Measurements from ENCODE around the gene MINDY1.

MINDY1 gene

GRCh38 chr1:151043163-151043562, 36.5 kb upstream of the MINDY1 start:
- H3K36me3 ChIP-seq (ENCODE audit: control insufficient read depth, insufficient read depth, low read length), result no peaks in the 10 kb centered on the region

DNA sequence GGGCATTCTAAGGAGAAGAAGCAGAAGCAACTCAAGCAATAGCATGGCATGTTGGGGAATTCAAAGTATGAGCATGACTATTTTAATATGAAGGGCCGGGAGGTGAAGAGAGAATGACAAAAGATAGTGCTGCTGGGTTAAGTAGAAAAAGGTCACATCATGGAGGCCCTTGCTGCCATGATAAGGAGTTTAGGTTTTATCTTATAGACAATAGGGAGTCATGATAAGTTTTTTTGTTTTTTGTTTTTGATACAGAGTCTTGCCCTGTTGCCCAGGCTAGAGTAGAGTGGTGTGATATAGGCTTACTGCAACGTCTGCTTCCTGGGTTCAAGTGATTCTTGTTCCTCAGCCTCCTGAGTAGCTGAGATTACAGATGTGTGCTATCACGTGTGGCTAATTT, 32.8 kb upstream of the MINDY1 start:
- Histone ChIP-seq H3K4me1 (ENCODE audit: control insufficient read depth, insufficient read depth, low read length) (peaks cover 7% of the 10 kb centered on the region), H3K27me3 (ENCODE audit: control insufficient read depth, insufficient read depth, low read length) (no peaks in the 10 kb centered on the region), H3K9me3 (ENCODE audit: control insufficient read depth, insufficient read depth, low read length) (no peaks in the 10 kb centered on the region), H3K4me3 (ENCODE audit: low read depth, low read length) (no peak overlapping the region), H3K9ac (ENCODE audit: low read depth, low read length) (no peak overlapping the region), H3K27ac (ENCODE audit: low read depth, low read length) (no peak overlapping the region), H3K36me3 (ENCODE audit: control insufficient read depth, insufficient read depth, low read length) (peaks cover 2% of the 10 kb centered on the region)

More at GRCh38 chr1:151043163-151043562, 36.5 kb upstream of the MINDY1 start:
- Histone ChIP-seq H3K27ac (ENCODE audit: low read depth, low read length) (no peak overlapping the region), H3K9me3 (ENCODE audit: control insufficient read depth, insufficient read depth, low read length) (no peaks in the 10 kb centered on the region), H3K27me3 (ENCODE audit: control insufficient read depth, insufficient read depth, low read length) (no peaks in the 10 kb centered on the region), H3K4me1 (ENCODE audit: control insufficient read depth, insufficient read depth, low read length) (no peaks in the 10 kb centered on the region; the same call in 1 of the 2 replicates), H3K9ac (ENCODE audit: low read depth, low read length) (no peak overlapping the region), H3K4me3 (ENCODE audit: low read depth, low read length) (no peak overlapping the region)

- peak overlapping the region; percentile 39 for H3K27ac ChIP-seq (ENCODE audit: low read depth, low read length)
- peaks cover 7% of the 10 kb centered on the region for H3K4me1 ChIP-seq (ENCODE audit: control insufficient read depth, insufficient read depth, low read length)
- H3K4me3 ChIP-seq (ENCODE audit: low read depth, low read length), result no peak overlapping the region
- H3K27me3 ChIP-seq (ENCODE audit: control insufficient read depth, insufficient read depth, low read length), result no peaks in the 10 kb centered on the region
- H3K9ac ChIP-seq (ENCODE audit: low read depth, low read length), result no peak overlapping the region
- no peaks in the 10 kb centered on the region for H3K9me3 ChIP-seq (ENCODE audit: control insufficient read depth, insufficient read depth, low read length)
- peaks cover 12% of the 10 kb centered on the region for H3K36me3 ChIP-seq (ENCODE audit: control insufficient read depth, insufficient read depth, low read length)
Observed at GRCh38 chr1:151037032-151037431, 30.3 kb upstream of the MINDY1 start.

DNA sequence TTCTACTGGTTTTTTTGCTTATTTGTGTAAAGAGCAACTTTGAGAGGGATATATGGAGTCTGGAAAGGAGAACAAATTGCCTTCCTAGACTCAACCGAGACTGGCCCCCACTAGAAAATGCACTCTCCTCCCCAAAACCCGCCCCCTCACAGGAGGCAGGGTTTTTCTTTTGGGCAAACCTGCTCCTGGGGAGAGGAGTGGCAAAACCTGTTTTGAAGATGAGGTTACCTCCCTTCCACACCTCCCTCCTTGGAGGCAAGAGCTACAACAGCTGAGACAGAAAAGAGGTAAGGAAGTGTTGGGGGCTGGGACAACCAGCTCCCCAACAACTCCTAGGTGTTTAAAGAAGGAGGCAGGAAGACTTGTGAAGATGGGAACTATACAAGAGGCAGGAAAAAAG, 29.7 kb upstream of the MINDY1 start, which contains the start of gene BNIPL:
Gene BNIPL, plus strand, starts transcription at position 231 of the 400 bp plus-strand sequence. Its CDS starts 140 bp downstream, at position 371.
- H3K9me3 ChIP-seq (ENCODE audit: control insufficient read depth, insufficient read depth, low read length), result no peaks in the 10 kb centered on the region

DNA sequence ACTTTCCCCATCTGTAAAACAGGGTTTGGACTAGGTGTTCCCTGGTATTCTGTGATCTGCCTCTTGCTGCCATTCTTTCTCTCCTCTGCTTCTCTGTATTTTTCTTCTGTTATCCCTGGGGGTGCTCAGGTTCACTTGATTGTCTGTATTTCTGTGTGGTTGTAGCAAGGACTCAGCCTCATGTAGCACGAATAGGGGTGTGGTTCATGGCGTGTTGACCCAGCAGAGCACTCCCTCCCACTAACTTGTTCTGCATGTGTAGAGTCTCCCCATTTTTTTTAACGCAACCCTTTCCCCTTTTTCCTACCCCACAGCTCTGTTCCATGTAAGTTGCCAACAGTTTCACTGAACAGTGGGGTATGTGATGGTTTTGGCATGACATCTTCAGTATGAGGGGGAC, 28.5 kb upstream of the MINDY1 start:
- Histone ChIP-seq H3K9ac (ENCODE audit: low read depth, low read length) (no peak overlapping the region), H3K4me1 (ENCODE audit: control insufficient read depth, insufficient read depth, low read length) (peaks cover 7% of the 10 kb centered on the region), H3K27me3 (ENCODE audit: control insufficient read depth, insufficient read depth, low read length) (no peaks in the 10 kb centered on the region), H3K4me3 (ENCODE audit: low read depth, low read length) (no peak overlapping the region), H3K9me3 (ENCODE audit: control insufficient read depth, insufficient read depth, low read length) (no peaks in the 10 kb centered on the region), H3K27ac (ENCODE audit: low read depth, low read length) (no peak overlapping the region), H3K36me3 (ENCODE audit: control insufficient read depth, insufficient read depth, low read length) (peaks cover 26% of the 10 kb centered on the region)

More for the DNA sequence above, 29.7 kb upstream of the MINDY1 start, which contains the start of gene BNIPL:
- no peak within 1 kb of the TSS for H3K9ac ChIP-seq (ENCODE audit: low read depth, low read length)
- H3K4me3 ChIP-seq (ENCODE audit: low read depth, low read length), result peak within 1 kb of the TSS; percentile 30; the same call in 1 of the 2 replicates
- no peaks in the 10 kb centered on the region for H3K27me3 ChIP-seq (ENCODE audit: control insufficient read depth, insufficient read depth, low read length)
- peaks cover 7% of the 10 kb centered on the region for H3K4me1 ChIP-seq (ENCODE audit: control insufficient read depth, insufficient read depth, low read length)
- peak within 1 kb of the TSS; percentile 39 for H3K27ac ChIP-seq (ENCODE audit: low read depth, low read length)
- peaks cover 17% of the 10 kb centered on the region for H3K36me3 ChIP-seq (ENCODE audit: control insufficient read depth, insufficient read depth, low read length)

GRCh38 chr1:151032164-151032563, 25.5 kb upstream of the MINDY1 start:
- no peak overlapping the region for H3K9ac ChIP-seq (ENCODE audit: low read depth, low read length)
- H3K36me3 ChIP-seq (ENCODE audit: control insufficient read depth, insufficient read depth, low read length), result peaks cover 44% of the 10 kb centered on the region
- H3K27ac ChIP-seq (ENCODE audit: low read depth, low read length), result no peak overlapping the region
- peaks cover 7% of the 10 kb centered on the region for H3K4me1 ChIP-seq (ENCODE audit: control insufficient read depth, insufficient read depth, low read length)
- H3K4me3 ChIP-seq (ENCODE audit: low read depth, low read length), result no peak overlapping the region
- H3K27me3 ChIP-seq (ENCODE audit: control insufficient read depth, insufficient read depth, low read length), result no peaks in the 10 kb centered on the region
- no peaks in the 10 kb centered on the region for H3K9me3 ChIP-seq (ENCODE audit: control insufficient read depth, insufficient read depth, low read length)

GRCh38 chr1:151026460-151026859, 19.8 kb upstream of the MINDY1 start:
- no peaks in the 10 kb centered on the region for H3K9me3 ChIP-seq (ENCODE audit: control insufficient read depth, insufficient read depth, low read length)
- H3K27me3 ChIP-seq (ENCODE audit: control insufficient read depth, insufficient read depth, low read length), result no peaks in the 10 kb centered on the region
- no peak overlapping the region for H3K4me3 ChIP-seq (ENCODE audit: low read depth, low read length)
- no peaks in the 10 kb centered on the region for H3K4me1 ChIP-seq (ENCODE audit: control insufficient read depth, insufficient read depth, low read length)
- H3K36me3 ChIP-seq (ENCODE audit: control insufficient read depth, insufficient read depth, low read length), result peaks cover 43% of the 10 kb centered on the region
- H3K9ac ChIP-seq (ENCODE audit: low read depth, low read length), result no peak overlapping the region
- H3K27ac ChIP-seq (ENCODE audit: low read depth, low read length), result no peak overlapping the region

GRCh38 chr1:151024540-151025146, 17.9 kb upstream of the MINDY1 start:
- Histone ChIP-seq H3K4me3 (ENCODE audit: low read depth, low read length) (no peak overlapping the region), H3K27ac (ENCODE audit: low read depth, low read length) (no peak overlapping the region), H3K36me3 (ENCODE audit: control insufficient read depth, insufficient read depth, low read length) (peaks cover 31% of the 10 kb centered on the region)

GRCh38 chr1:151013518-151013917, 6.8 kb upstream of the MINDY1 start:
- no peaks in the 10 kb centered on the region for H3K27me3 ChIP-seq (ENCODE audit: control insufficient read depth, insufficient read depth, low read length)
- no peak overlapping the region for H3K9ac ChIP-seq (ENCODE audit: low read depth, low read length)
- H3K27ac ChIP-seq (ENCODE audit: low read depth, low read length), result no peak overlapping the region
- H3K4me3 ChIP-seq (ENCODE audit: low read depth, low read length), result no peak overlapping the region
- H3K36me3 ChIP-seq (ENCODE audit: control insufficient read depth, insufficient read depth, low read length), result peaks cover 10% of the 10 kb centered on the region
- H3K9me3 ChIP-seq (ENCODE audit: control insufficient read depth, insufficient read depth, low read length), result no peaks in the 10 kb centered on the region
- H3K4me1 ChIP-seq (ENCODE audit: control insufficient read depth, insufficient read depth, low read length), result peaks cover 6% of the 10 kb centered on the region; the same call in 1 of the 2 replicates

More at GRCh38 chr1:151024540-151025146, 17.9 kb upstream of the MINDY1 start:
- Histone ChIP-seq H3K9me3 (ENCODE audit: control insufficient read depth, insufficient read depth, low read length) (no peaks in the 10 kb centered on the region), H3K4me1 (ENCODE audit: control insufficient read depth, insufficient read depth, low read length) (no peaks in the 10 kb centered on the region), H3K27me3 (ENCODE audit: control insufficient read depth, insufficient read depth, low read length) (no peaks in the 10 kb centered on the region), H3K9ac (ENCODE audit: low read depth, low read length) (no peak overlapping the region)

DNA sequence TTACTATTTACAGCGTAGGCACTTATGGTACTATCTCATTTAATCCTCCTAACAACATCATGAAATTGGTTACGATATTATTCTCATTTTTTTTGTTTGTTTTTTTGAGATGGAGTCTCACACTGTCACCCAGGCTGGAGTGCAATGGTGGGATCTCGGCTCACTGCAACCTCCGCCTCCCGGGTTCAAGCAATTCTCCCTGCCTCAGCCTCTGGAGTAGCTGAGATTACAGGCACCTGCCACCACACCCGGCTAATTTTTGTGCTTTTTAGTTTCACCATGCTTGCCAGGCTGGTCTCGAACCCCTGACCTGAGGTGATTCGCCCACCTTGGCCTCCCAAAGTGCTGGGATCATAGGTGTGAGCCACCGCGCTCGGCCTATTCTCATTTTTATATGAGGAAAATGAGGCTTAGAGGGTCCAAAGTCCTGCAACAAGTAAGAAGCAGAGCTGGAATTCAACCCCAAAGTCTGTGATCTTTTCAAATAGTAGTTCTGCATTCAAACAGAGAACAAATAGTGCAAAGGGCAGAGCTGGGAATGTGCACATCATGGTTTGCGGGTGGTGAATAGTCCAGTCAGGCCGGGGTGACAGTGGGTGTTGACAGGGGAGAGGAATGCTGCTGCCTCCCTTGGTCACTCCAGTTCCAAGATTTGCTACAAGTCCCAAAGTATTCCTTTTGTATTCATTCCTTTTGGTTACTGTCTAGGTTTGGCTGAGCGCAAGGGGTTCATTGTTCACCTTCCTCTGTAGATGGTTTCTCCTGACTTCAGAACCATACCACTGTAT, 6.2 kb upstream of the MINDY1 start:
- no peak overlapping the region for H3K27ac ChIP-seq (ENCODE audit: low read depth, low read length)
- H3K36me3 ChIP-seq (ENCODE audit: control insufficient read depth, insufficient read depth, low read length), result peaks cover 3% of the 10 kb centered on the region
- H3K4me3 ChIP-seq (ENCODE audit: low read depth, low read length), result no peak overlapping the region
- H3K27me3 ChIP-seq (ENCODE audit: control insufficient read depth, insufficient read depth, low read length), result no peaks in the 10 kb centered on the region
- H3K4me1 ChIP-seq (ENCODE audit: control insufficient read depth, insufficient read depth, low read length), result peaks cover 8% of the 10 kb centered on the region; the same call in 1 of the 2 replicates
- no peak overlapping the region for H3K9ac ChIP-seq (ENCODE audit: low read depth, low read length)
- H3K9me3 ChIP-seq (ENCODE audit: control insufficient read depth, insufficient read depth, low read length), result no peaks in the 10 kb centered on the region
